Upper lobe of left lung (tissue), 4 donors: ENCODE data around the gene CENPP.

Source experiments
- EP300 ChIP-seq, 4 donors: sonication (generic); formaldehyde crosslinking; IDR thresholded peaks; one replicate each; pipeline ENCODE4 v1.5.1; 2017; ENCODE audit warnings: antibody characterized with exemption in 4 of 4, control low read depth in 2 of 4
- TF ChIP-seq, protein P1 (sequence below), 6 experiments: fragments of 450-650 bp in 4 of 6; fragments of 200-600 bp in 2 of 6; sonication (generic) in 2 of 6; IDR thresholded peaks; one replicate each; pipeline ENCODE4 v1.5.1; 2016 to 2019; ENCODE audit warnings: antibody characterized with exemption in 6 of 6

- TF ChIP-seq, protein P1, sequence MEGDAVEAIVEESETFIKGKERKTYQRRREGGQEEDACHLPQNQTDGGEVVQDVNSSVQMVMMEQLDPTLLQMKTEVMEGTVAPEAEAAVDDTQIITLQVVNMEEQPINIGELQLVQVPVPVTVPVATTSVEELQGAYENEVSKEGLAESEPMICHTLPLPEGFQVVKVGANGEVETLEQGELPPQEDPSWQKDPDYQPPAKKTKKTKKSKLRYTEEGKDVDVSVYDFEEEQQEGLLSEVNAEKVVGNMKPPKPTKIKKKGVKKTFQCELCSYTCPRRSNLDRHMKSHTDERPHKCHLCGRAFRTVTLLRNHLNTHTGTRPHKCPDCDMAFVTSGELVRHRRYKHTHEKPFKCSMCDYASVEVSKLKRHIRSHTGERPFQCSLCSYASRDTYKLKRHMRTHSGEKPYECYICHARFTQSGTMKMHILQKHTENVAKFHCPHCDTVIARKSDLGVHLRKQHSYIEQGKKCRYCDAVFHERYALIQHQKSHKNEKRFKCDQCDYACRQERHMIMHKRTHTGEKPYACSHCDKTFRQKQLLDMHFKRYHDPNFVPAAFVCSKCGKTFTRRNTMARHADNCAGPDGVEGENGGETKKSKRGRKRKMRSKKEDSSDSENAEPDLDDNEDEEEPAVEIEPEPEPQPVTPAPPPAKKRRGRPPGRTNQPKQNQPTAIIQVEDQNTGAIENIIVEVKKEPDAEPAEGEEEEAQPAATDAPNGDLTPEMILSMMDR (IDR thresholded peaks at IDR 0.05): no peak
- no peak for TF ChIP-seq EP300 (IDR thresholded peaks at IDR 0.05)
These were observed 199.6 kb downstream of the CENPP start for GRCh38 chr9:92525306-92525705.
